HepG2 (cell line): ENCODE data around the gene MPIG6B. TPM values are rescaled to one million over a fixed set of nuclear protein-coding genes. Genes with fewer than 3 reads are reported as not detected.

ENCODE experiments used
- CBX5 ChIP-seq: sonication (generic); formaldehyde crosslinking; IDR thresholded peaks from 2 replicates; pipeline ENCODE4 v1.4.0; 2020; ENCODE audit warnings: missing genetic modification reagents, borderline replicate concordance
- GATAD2A ChIP-seq: IDR thresholded peaks from 2 replicates; pipeline ENCODE4 v1.6.1; 2016
- GFI1 ChIP-seq: sonication (generic); formaldehyde crosslinking; IDR thresholded peaks from 2 replicates; pipeline ENCODE4 v1.5.0; 2020; ENCODE audit warnings: missing genetic modification reagents, mild to moderate bottlenecking, borderline replicate concordance
- GTF2F1 ChIP-seq: fragments of 150-350 bp; IDR thresholded peaks from 2 replicates; pipeline ENCODE4 v1.6.1; 2014; ENCODE audit warnings: low read length
- KAT7 ChIP-seq: IDR thresholded peaks from 2 replicates; pipeline ENCODE4 v1.6.1; 2018; ENCODE audit warnings: borderline replicate concordance, missing compliant biosample characterization
- KAT8 ChIP-seq: IDR thresholded peaks from 2 replicates; pipeline ENCODE4 v1.6.1; 2016; ENCODE audit warnings: missing genetic modification reagents, missing compliant biosample characterization
- MAFK ChIP-seq, 2 experiments: IDR thresholded peaks in 1 of 2; conservative IDR thresholded peaks in 1 of 2; 2 replicates each; pipeline ENCODE4 v1.6.1; 2011; ENCODE audit warnings: improper control_type of control experiment in 2 of 2, low read length in 2 of 2
- NR2F6 ChIP-seq, 2 experiments: IDR thresholded peaks; 2 replicates each; pipeline ENCODE4 v1.6.1; 2016; ENCODE audit warnings: antibody characterized with exemption in 1 of 2, mild to moderate bottlenecking in 1 of 2
- RFX5 ChIP-seq: IDR thresholded peaks from 2 replicates; pipeline ENCODE4 v1.6.1; 2011; ENCODE audit warnings: low read depth, low read length, improper control_type of control experiment
- SRSF1 ChIP-seq: fragments of 200-400 bp; formaldehyde crosslinking; optimal IDR thresholded peaks from 2 replicates; pipeline ENCODE3; 2017; ENCODE audit warnings: mild to moderate bottlenecking, low read depth, low read length, moderate library complexity
- SSRP1 ChIP-seq: IDR thresholded peaks from 2 replicates; pipeline ENCODE4 v1.6.1; 2016; ENCODE audit warnings: control low read depth
- ZFP82 ChIP-seq: sonication (generic); formaldehyde crosslinking; IDR thresholded peaks from 2 replicates; pipeline ENCODE4 v1.5.1; 2020; ENCODE audit warnings: mild to moderate bottlenecking, missing genetic modification reagents, borderline replicate concordance
- ZNF337 ChIP-seq: sonication (generic); formaldehyde crosslinking; IDR thresholded peaks from 2 replicates; pipeline ENCODE4 v1.5.1; 2020; ENCODE audit warnings: missing genetic modification reagents, low read depth, mild to moderate bottlenecking, borderline replicate concordance
- ZNF746 ChIP-seq: sonication (generic); formaldehyde crosslinking; IDR thresholded peaks from 2 replicates; pipeline ENCODE4 v1.8.0; 2022; ENCODE audit warnings: mild to moderate bottlenecking, missing genetic modification reagents
- polyA plus RNA-seq, 8 experiments: library from polyadenylated mRNA; depleted of rRNA in 3 of 8; stranded (reverse) in 7 of 8; unstranded in 1 of 8; fragments of >200 nt; fragmentation: Illumina TruSeq in 4 of 8; extraction: Trizol in 4 of 8; gene quantifications; 2 replicates each; pipeline versions ENCODE4 v1.2.1 to v1.2.3, GENCODE V29; 2011 to 2016; ENCODE audit warnings: low read depth in 4 of 8, missing spikeins in 1 of 8, mixed read lengths in 1 of 8; ENCODE audit not compliant: insufficient read depth in 1 of 8
- total RNA-seq, 5 experiments: library from RNA; depleted of rRNA; stranded (reverse); fragments of >200 nt; fragmentation: Illumina TruSeq; extraction: Trizol; gene quantifications; 2 replicates each; pipeline ENCODE4 v1.2.3, GENCODE V29; 2016; ENCODE audit warnings: low read depth in 1 of 5
- TF ChIP-seq, protein P1 (sequence below): fragments of 450-650 bp; IDR thresholded peaks from 2 replicates; pipeline ENCODE4 v1.6.1; 2017; ENCODE audit warnings: mild to moderate bottlenecking
- TF ChIP-seq, protein P2 (sequence below): sonication (generic); formaldehyde crosslinking; IDR thresholded peaks from 2 replicates; pipeline ENCODE4 v1.5.0; 2020; ENCODE audit warnings: missing genetic modification reagents
- TF ChIP-seq, protein P3 (sequence below): IDR thresholded peaks from 2 replicates; pipeline ENCODE4 v1.6.1; 2016; ENCODE audit warnings: mild to moderate bottlenecking
- TF ChIP-seq, protein P4 (sequence below): IDR thresholded peaks from 2 replicates; pipeline ENCODE4 v1.6.1; 2018; ENCODE audit warnings: missing genetic modification reagents, mild to moderate bottlenecking, missing compliant biosample characterization
- TF ChIP-seq, protein P5 (sequence below): sonication (generic); formaldehyde crosslinking; IDR thresholded peaks from 2 replicates; pipeline ENCODE4 v1.8.1; 2023; ENCODE audit warnings: mild to moderate bottlenecking, missing genetic modification reagents

The MPIG6B gene
- total and polyA plus RNA-seq, 2 of the 13 experiments (the other 11 are each of a cell fraction or from before 2014, with no cell fraction given): not detected

DNA sequence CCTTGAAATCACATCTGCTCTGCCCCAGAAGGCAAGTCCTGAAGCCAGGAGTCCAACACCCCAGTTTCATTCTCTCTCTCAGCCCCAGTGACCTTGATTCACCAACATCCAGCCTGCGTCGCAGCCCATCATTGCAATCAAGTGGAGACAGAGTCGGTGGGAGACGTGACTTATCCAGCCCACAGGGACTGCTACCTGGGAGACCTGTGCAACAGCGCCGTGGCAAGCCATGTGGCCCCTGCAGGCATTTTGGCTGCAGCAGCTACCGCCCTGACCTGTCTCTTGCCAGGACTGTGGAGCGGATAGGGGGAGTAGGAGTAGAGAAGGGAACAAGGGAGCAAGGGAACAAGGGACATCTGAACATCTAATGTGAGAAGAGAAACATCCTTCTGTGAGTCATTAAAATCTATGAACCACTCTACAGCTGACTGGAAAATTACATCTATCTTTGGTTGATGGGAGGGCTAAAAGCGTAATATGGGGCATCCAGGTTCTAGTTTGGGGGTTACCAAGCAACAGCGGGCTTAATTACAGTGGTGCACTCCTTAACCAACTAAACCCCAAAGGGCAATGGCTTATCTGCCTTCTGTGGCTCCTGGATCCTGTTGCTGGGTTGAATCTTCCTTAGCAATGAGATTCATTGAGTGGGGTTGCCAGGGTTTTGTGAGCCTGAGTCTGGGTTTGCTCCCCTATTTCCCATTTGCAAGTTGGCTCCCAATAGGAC, 5.5 kb upstream of the MPIG6B start (continued):
- TF ChIP-seq, protein P1, sequence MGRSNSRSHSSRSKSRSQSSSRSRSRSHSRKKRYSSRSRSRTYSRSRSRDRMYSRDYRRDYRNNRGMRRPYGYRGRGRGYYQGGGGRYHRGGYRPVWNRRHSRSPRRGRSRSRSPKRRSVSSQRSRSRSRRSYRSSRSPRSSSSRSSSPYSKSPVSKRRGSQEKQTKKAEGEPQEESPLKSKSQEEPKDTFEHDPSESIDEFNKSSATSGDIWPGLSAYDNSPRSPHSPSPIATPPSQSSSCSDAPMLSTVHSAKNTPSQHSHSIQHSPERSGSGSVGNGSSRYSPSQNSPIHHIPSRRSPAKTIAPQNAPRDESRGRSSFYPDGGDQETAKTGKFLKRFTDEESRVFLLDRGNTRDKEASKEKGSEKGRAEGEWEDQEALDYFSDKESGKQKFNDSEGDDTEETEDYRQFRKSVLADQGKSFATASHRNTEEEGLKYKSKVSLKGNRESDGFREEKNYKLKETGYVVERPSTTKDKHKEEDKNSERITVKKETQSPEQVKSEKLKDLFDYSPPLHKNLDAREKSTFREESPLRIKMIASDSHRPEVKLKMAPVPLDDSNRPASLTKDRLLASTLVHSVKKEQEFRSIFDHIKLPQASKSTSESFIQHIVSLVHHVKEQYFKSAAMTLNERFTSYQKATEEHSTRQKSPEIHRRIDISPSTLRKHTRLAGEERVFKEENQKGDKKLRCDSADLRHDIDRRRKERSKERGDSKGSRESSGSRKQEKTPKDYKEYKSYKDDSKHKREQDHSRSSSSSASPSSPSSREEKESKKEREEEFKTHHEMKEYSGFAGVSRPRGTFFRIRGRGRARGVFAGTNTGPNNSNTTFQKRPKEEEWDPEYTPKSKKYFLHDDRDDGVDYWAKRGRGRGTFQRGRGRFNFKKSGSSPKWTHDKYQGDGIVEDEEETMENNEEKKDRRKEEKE: no peak
- TF ChIP-seq GTF2F1 (no peak), ZNF337 (CRISPR knock-in tag) (no peak), SSRP1 (CRISPR knock-in tag) (no peak), KAT7 (CRISPR knock-in tag) (no peak), SRSF1 (no peak), MAFK (conservative IDR thresholded peaks at IDR 0.05 in 1 of 2, IDR thresholded peaks at IDR 0.05 in 1 of 2; ENCODE audit: low read length in 2 of 2) (no peak), GATAD2A (CRISPR knock-in tag) (peak; percentile 68), NR2F6 (IDR thresholded peaks at IDR 0.05) (no peak), NR2F6 (CRISPR knock-in tag; IDR thresholded peaks at IDR 0.05) (peak; percentile 46; the same call in 1 of the 2 replicates), RFX5 (no peak), ZNF746 (no peak), GFI1 (CRISPR knock-in tag) (no peak), ZFP82 (CRISPR knock-in tag) (no peak), KAT8 (CRISPR knock-in tag) (0 out of 2 replicates have a peak, but pooled peaks have one; percentile 26), CBX5 (peak; percentile 74; the same call in 1 of the 2 replicates)
- TF ChIP-seq, protein P2, sequence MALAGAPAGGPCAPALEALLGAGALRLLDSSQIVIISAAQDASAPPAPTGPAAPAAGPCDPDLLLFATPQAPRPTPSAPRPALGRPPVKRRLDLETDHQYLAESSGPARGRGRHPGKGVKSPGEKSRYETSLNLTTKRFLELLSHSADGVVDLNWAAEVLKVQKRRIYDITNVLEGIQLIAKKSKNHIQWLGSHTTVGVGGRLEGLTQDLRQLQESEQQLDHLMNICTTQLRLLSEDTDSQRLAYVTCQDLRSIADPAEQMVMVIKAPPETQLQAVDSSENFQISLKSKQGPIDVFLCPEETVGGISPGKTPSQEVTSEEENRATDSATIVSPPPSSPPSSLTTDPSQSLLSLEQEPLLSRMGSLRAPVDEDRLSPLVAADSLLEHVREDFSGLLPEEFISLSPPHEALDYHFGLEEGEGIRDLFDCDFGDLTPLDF (CRISPR knock-in tag): no peak
- TF ChIP-seq, protein P3, sequence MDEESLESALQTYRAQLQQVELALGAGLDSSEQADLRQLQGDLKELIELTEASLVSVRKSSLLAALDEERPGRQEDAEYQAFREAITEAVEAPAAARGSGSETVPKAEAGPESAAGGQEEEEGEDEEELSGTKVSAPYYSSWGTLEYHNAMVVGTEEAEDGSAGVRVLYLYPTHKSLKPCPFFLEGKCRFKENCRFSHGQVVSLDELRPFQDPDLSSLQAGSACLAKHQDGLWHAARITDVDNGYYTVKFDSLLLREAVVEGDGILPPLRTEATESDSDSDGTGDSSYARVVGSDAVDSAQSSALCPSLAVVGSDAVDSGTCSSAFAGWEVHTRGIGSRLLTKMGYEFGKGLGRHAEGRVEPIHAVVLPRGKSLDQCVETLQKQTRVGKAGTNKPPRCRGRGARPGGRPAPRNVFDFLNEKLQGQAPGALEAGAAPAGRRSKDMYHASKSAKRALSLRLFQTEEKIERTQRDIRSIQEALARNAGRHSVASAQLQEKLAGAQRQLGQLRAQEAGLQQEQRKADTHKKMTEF (CRISPR knock-in tag): peak; percentile 50; the same call in 1 of the 2 replicates
- TF ChIP-seq, protein P4, sequence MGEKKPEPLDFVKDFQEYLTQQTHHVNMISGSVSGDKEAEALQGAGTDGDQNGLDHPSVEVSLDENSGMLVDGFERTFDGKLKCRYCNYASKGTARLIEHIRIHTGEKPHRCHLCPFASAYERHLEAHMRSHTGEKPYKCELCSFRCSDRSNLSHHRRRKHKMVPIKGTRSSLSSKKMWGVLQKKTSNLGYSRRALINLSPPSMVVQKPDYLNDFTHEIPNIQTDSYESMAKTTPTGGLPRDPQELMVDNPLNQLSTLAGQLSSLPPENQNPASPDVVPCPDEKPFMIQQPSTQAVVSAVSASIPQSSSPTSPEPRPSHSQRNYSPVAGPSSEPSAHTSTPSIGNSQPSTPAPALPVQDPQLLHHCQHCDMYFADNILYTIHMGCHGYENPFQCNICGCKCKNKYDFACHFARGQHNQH (CRISPR knock-in tag): peak; percentile 45; the same call in 1 of the 2 replicates
- TF ChIP-seq, protein P5, sequence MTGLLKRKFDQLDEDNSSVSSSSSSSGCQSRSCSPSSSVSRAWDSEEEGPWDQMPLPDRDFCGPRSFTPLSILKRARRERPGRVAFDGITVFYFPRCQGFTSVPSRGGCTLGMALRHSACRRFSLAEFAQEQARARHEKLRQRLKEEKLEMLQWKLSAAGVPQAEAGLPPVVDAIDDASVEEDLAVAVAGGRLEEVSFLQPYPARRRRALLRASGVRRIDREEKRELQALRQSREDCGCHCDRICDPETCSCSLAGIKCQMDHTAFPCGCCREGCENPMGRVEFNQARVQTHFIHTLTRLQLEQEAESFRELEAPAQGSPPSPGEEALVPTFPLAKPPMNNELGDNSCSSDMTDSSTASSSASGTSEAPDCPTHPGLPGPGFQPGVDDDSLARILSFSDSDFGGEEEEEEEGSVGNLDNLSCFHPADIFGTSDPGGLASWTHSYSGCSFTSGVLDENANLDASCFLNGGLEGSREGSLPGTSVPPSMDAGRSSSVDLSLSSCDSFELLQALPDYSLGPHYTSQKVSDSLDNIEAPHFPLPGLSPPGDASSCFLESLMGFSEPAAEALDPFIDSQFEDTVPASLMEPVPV (CRISPR knock-in tag): no peak
